MM.1S (cell line): Measurements from ENCODE around the gene WDR64.

Experiments
- DNase-seq: peaks from one replicate; pipeline ENCODE4 v3.0.0-alpha.2; 2015
- H2AFZ ChIP-seq: fragments of 300-600 bp; sonication (generic); 2 replicates; pipeline ENCODE4 v1.6.0; 2016; ENCODE audit warnings: antibody characterized with exemption, low read length
- H3F3A ChIP-seq: fragments of 300-600 bp; sonication (generic); 2 replicates; pipeline ENCODE4 v1.6.1; 2016; ENCODE audit warnings: mild to moderate bottlenecking, antibody characterized with exemption, low read length, moderate library complexity, mixed read lengths; ENCODE audit not compliant: insufficient read depth
- H3K27ac ChIP-seq: fragments of 300-600 bp; sonication (generic); 2 replicates; pipeline ENCODE4 v1.5.1; 2016; ENCODE audit warnings: mild to moderate bottlenecking, low read length
- H3K27me3 ChIP-seq: fragments of 300-600 bp; sonication (generic); replicated peaks from 2 replicates; pipeline ENCODE4 v1.6.0; 2016; ENCODE audit warnings: low read length; ENCODE audit not compliant: insufficient read depth
- H3K36me3 ChIP-seq: fragments of 300-600 bp; sonication (generic); replicated peaks from 2 replicates; pipeline ENCODE4 v1.6.1; 2016; ENCODE audit warnings: mild to moderate bottlenecking, low read length, mixed read lengths; ENCODE audit not compliant: insufficient read depth
- H3K4me1 ChIP-seq: fragments of 300-600 bp; sonication (generic); 2 replicates; pipeline ENCODE4 v1.6.1; 2016; ENCODE audit warnings: low read length, mixed read lengths
- H3K4me2 ChIP-seq: fragments of 300-600 bp; sonication (generic); 2 replicates; pipeline ENCODE4 v1.6.0; 2016; ENCODE audit warnings: low read depth, low read length
- H3K4me3 ChIP-seq: fragments of 300-600 bp; sonication (generic); 2 replicates; pipeline ENCODE4 v1.5.1; 2016; ENCODE audit warnings: low read length, mixed read lengths
- H3K79me2 ChIP-seq: fragments of 300-600 bp; sonication (generic); 2 replicates; pipeline ENCODE4 v1.6.1; 2016; ENCODE audit warnings: mixed run types, low read length, mixed read lengths
- H3K9ac ChIP-seq: fragments of 300-600 bp; sonication (generic); 2 replicates; pipeline ENCODE4 v1.6.1; 2016; ENCODE audit warnings: low read length, mixed read lengths
- H3K9me2 ChIP-seq: fragments of 300-600 bp; sonication (generic); replicated peaks from 2 replicates; pipeline ENCODE4 v1.6.1; 2016; ENCODE audit warnings: mild to moderate bottlenecking, low read length, mixed read lengths; ENCODE audit not compliant: insufficient read depth
- H3K9me3 ChIP-seq: fragments of 300-600 bp; sonication (generic); replicated peaks from 2 replicates; pipeline ENCODE4 v1.6.1; 2016; ENCODE audit warnings: mild to moderate bottlenecking, low read length, mixed read lengths; ENCODE audit not compliant: insufficient read depth
- H4K20me1 ChIP-seq: fragments of 300-600 bp; sonication (generic); 2 replicates; pipeline ENCODE4 v1.6.1; 2016; ENCODE audit warnings: mild to moderate bottlenecking, low read length, moderate library complexity, mixed read lengths; ENCODE audit not compliant: insufficient read depth
- EZH2 ChIP-seq: fragments of 300-600 bp; sonication (generic); optimal IDR thresholded peaks from 2 replicates; pipeline ENCODE3; 2017; ENCODE audit warnings: low read depth, mild to moderate bottlenecking, antibody characterized with exemption, low read length, mixed read lengths
- EZH2phosphoT487 ChIP-seq: fragments of 300-600 bp; sonication (generic); IDR thresholded peaks from 2 replicates; pipeline ENCODE4 v1.6.1; 2018; ENCODE audit warnings: antibody characterized with exemption, low read length
- TF ChIP-seq, protein P1 (sequence below): fragments of 300-600 bp; sonication (generic); IDR thresholded peaks from 2 replicates; pipeline ENCODE4 v1.5.1; 2016; ENCODE audit warnings: antibody characterized with exemption, low read length, mixed read lengths

The WDR64 gene

DNA sequence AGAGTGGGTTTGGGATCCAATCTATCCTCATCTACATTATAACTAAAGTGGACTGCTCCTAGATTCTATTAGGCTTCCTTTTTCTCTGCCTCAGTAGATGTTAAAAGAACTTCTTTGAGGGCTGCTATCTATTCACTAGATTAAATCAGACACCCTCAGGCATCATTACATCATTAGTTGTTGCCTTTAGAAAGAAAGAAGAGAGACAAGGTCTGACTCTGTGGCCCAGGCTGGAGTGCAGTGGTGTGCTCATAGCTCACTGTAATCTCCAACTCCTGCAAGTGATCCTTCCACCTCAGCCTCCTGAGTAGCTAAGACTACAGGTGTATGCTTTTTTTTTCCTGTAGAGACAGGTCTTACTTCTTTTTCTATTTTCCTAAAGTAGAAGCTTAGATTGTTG lies 124.8 kb downstream of the WDR64 start:
- no peaks in the 10 kb centered on the region for H3K27me3 ChIP-seq
- no peaks in the 10 kb centered on the region for H3K9me3 ChIP-seq
- H3K4me2 ChIP-seq: no peak overlapping the region
- no peaks in the 10 kb centered on the region for H3K9me2 ChIP-seq
- H3K4me3 ChIP-seq: no peak overlapping the region
- no peaks in the 10 kb centered on the region for H4K20me1 ChIP-seq
- no peaks in the 10 kb centered on the region for H3K79me2 ChIP-seq
- no peaks in the 10 kb centered on the region for H3K36me3 ChIP-seq
- H3K27ac ChIP-seq: no peak overlapping the region
- peaks cover 4% of the 10 kb centered on the region; the same call in 1 of the 2 replicates for H3K4me1 ChIP-seq
- TF ChIP-seq EZH2: no peak
- TF ChIP-seq EZH2phosphoT487: no peak
- TF ChIP-seq, protein P1, sequence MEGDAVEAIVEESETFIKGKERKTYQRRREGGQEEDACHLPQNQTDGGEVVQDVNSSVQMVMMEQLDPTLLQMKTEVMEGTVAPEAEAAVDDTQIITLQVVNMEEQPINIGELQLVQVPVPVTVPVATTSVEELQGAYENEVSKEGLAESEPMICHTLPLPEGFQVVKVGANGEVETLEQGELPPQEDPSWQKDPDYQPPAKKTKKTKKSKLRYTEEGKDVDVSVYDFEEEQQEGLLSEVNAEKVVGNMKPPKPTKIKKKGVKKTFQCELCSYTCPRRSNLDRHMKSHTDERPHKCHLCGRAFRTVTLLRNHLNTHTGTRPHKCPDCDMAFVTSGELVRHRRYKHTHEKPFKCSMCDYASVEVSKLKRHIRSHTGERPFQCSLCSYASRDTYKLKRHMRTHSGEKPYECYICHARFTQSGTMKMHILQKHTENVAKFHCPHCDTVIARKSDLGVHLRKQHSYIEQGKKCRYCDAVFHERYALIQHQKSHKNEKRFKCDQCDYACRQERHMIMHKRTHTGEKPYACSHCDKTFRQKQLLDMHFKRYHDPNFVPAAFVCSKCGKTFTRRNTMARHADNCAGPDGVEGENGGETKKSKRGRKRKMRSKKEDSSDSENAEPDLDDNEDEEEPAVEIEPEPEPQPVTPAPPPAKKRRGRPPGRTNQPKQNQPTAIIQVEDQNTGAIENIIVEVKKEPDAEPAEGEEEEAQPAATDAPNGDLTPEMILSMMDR: no peak
- no peak for DNase-seq
- H3K9ac ChIP-seq: no peak overlapping the region
- H2AFZ ChIP-seq: no peak overlapping the region
- H3F3A ChIP-seq: no peaks in the 10 kb centered on the region

- H3K36me3 ChIP-seq: no peaks in the 10 kb centered on the region
- TF ChIP-seq EZH2phosphoT487: no peak
- TF ChIP-seq, protein P1: no peak
- no peak for TF ChIP-seq EZH2
- H3K9ac ChIP-seq: no peak overlapping the region
Measured at GRCh38 chr1:241778117-241778516, 126.0 kb downstream of the WDR64 start.

GRCh38 chr1:241779897-241780296 lies 127.8 kb downstream of the WDR64 start:
- no peak overlapping the region for H3K4me2 ChIP-seq
- no peak overlapping the region for H2AFZ ChIP-seq
- H3K9ac ChIP-seq: no peak overlapping the region
- H3K27me3 ChIP-seq: no peaks in the 10 kb centered on the region
- H3K4me3 ChIP-seq: no peak overlapping the region
- H4K20me1 ChIP-seq: no peaks in the 10 kb centered on the region
- H3K36me3 ChIP-seq: no peaks in the 10 kb centered on the region
- H3K79me2 ChIP-seq: no peaks in the 10 kb centered on the region
- H3K27ac ChIP-seq: no peak overlapping the region
- H3K9me2 ChIP-seq: no peaks in the 10 kb centered on the region
- peak; percentile 4 for DNase-seq
- no peaks in the 10 kb centered on the region for H3K9me3 ChIP-seq
- H3K4me1 ChIP-seq: peaks cover 4% of the 10 kb centered on the region; the same call in 1 of the 2 replicates
- no peaks in the 10 kb centered on the region for H3F3A ChIP-seq
- TF ChIP-seq EZH2 (no peak), EZH2phosphoT487 (no peak)
- TF ChIP-seq, protein P1: no peak

More at GRCh38 chr1:241778117-241778516, 126.0 kb downstream of the WDR64 start:
- Histone ChIP-seq H3K4me1 (peaks cover 4% of the 10 kb centered on the region; the same call in 1 of the 2 replicates), H3K4me2 (no peak overlapping the region), H3K4me3 (no peak overlapping the region), H3K9me2 (no peaks in the 10 kb centered on the region), H4K20me1 (no peaks in the 10 kb centered on the region), H3K9me3 (no peaks in the 10 kb centered on the region), H2AFZ (no peak overlapping the region), H3K27ac (no peak overlapping the region), H3K27me3 (no peaks in the 10 kb centered on the region), H3F3A (no peaks in the 10 kb centered on the region), H3K79me2 (no peaks in the 10 kb centered on the region)
- no peak for DNase-seq
